Lower leg skin (tissue), 3 donors: Measurements from ENCODE around the gene ASB10.

Experiments used
- CTCF ChIP-seq, 3 donors: fragments of 450-650 bp; IDR thresholded peaks; one replicate each; pipeline ENCODE4 v1.5.1; 2016; ENCODE audit warnings: antibody characterized with exemption in 3 of 3, mild to moderate bottlenecking in 3 of 3, moderate library complexity in 2 of 3
- POLR2A ChIP-seq, 2 donors: fragments of 450-650 bp; IDR thresholded peaks; one replicate each; pipeline ENCODE4 v1.6.1; 2016 to 2017; ENCODE audit warnings: antibody characterized with exemption in 2 of 2, mild to moderate bottlenecking in 1 of 2, moderate library complexity in 1 of 2

GRCh38 chr7:151143261-151144015 is 43.6 kb downstream of the ASB10 start:
- no peak for TF ChIP-seq CTCF (IDR thresholded peaks at IDR 0.05)
- no peak for TF ChIP-seq POLR2A (IDR thresholded peaks at IDR 0.05)
